Heart left ventricle (tissue), 13 donors: ENCODE data around the gene RLN1.

Source experiments
- POLR2A ChIP-seq, 2 donors: fragments of 450-650 bp; IDR thresholded peaks; one replicate each; pipeline ENCODE4 v1.6.1; 2017; ENCODE audit warnings: antibody characterized with exemption in 2 of 2, mild to moderate bottlenecking in 2 of 2, moderate library complexity in 2 of 2
- TF ChIP-seq, protein P1 (sequence below), 12 donors: fragments of 200-600 bp; sonication (generic) in 4 of 12; IDR thresholded peaks; one replicate each; pipeline versions ENCODE4 v1.5.0 to v1.8.0; 2018 to 2022; ENCODE audit warnings: antibody characterized with exemption in 12 of 12, mild to moderate bottlenecking in 5 of 12
- donor health status: ischemic (EF 13 %, LVEDD 7.1; RV severe dilation, severe dysfunction).
- donor health status: DM: no; HTN: yes; CAD: no.
- donor health status: DM: no; HTN: no; CAD: no.
- donor health status: ischemic (EF 25% LVEDD 6.9; RV normal size, moderate dysfunction).
- donor health status: ischemic (EF 25% LVEDD 5.7; RV mildly dilated, moderate dysfunction).
- donor health status: ischemic (EF 35%, LVEDD 5.7; RV mildly dilated, moderate dysfunction).
- donor health status: nonischemic (EF 11% LVEDD 7.7; RV severe dilation, severe dysfunction).
- donor health status: DM: yes; HTN: yes; CAD: no.
- donor health status: PGD.
- donor health status: ischemic (EF 29% LVEDD 5.4; RV normal size, mild dysfunction).
- donor health status: nonischemic (EF 23%, LVEDD 6.1; RV moderate dilation, normal function).

DNA sequence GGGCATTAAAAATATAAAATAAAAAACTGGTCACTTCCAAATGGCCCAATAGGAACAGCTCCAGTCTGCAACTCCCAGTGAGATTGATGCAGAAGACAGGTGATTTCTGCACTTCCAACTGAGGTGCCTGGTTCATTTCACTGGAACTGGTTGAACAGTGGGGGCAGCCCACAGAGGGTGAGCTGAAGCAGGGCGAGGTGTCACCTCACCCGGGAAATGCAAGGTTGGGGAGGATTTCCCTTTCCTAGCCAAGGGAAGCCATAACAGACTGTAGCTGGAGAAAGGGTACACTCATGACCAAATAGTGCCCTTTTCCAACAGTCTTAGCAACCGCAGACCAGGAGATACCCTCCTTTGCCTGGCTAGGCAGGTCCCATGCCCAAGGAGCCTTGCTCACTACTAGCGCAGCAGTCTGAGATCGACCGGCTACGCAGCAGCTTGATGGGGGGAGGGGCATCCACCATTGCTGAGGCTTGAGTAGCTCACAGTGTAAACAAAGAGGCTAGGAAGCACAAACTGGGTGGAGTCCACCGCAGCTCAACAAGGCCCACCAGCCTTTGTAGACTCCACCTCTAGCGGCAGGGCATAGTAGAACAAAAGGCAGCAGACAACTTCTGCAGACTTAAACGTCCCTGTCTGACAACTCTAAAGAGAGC is 12.7 kb downstream of the RLN1 start:
- TF ChIP-seq, protein P1, sequence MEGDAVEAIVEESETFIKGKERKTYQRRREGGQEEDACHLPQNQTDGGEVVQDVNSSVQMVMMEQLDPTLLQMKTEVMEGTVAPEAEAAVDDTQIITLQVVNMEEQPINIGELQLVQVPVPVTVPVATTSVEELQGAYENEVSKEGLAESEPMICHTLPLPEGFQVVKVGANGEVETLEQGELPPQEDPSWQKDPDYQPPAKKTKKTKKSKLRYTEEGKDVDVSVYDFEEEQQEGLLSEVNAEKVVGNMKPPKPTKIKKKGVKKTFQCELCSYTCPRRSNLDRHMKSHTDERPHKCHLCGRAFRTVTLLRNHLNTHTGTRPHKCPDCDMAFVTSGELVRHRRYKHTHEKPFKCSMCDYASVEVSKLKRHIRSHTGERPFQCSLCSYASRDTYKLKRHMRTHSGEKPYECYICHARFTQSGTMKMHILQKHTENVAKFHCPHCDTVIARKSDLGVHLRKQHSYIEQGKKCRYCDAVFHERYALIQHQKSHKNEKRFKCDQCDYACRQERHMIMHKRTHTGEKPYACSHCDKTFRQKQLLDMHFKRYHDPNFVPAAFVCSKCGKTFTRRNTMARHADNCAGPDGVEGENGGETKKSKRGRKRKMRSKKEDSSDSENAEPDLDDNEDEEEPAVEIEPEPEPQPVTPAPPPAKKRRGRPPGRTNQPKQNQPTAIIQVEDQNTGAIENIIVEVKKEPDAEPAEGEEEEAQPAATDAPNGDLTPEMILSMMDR (IDR thresholded peaks at IDR 0.05): no peak
- no peak for TF ChIP-seq POLR2A (IDR thresholded peaks at IDR 0.05)
